Stimulated activated CD8-positive, alpha-beta memory T cell treated with anti-CD3 and anti-CD28 coated beads, Interleukin-4, amount 100 ng/mL, for 24 hours (primary cell): ENCODE results near the gene PDGFB.

Experiments used
- DNase-seq: peaks from one replicate; pipeline ENCODE4 v3.0.0-alpha.2; 2020; ENCODE audit warnings: low read depth

The PDGFB gene

GRCh38 chr22:39276440-39277141 is 31.8 kb upstream of the PDGFB start:
- DNase-seq, result no peak

GRCh38 chr22:39275814-39276439 is 31.1 kb upstream of the PDGFB start:
- no peak for DNase-seq

GRCh38 chr22:39273950-39274887 is 29.4 kb upstream of the PDGFB start:
- DNase-seq, result no peak

GRCh38 chr22:39270792-39271191 is 26.0 kb upstream of the PDGFB start:
- DNase-seq, result no peak

GRCh38 chr22:39270280-39270679 is 25.5 kb upstream of the PDGFB start:
- DNase-seq, result no peak

GRCh38 chr22:39269095-39269790 is 24.5 kb upstream of the PDGFB start:
- DNase-seq, result no peak

GRCh38 chr22:39268645-39269044 is 23.9 kb upstream of the PDGFB start:
- no peak for DNase-seq

GRCh38 chr22:39267974-39268373 is 23.2 kb upstream of the PDGFB start:
- DNase-seq, result no peak

GRCh38 chr22:39266398-39267030 is 21.7 kb upstream of the PDGFB start:
- DNase-seq, result no peak

- DNase-seq, result no peak
Observed at GRCh38 chr22:39265143-39265886, 20.5 kb upstream of the PDGFB start.

- no peak for DNase-seq
Observed at GRCh38 chr22:39264349-39265038, 19.7 kb upstream of the PDGFB start.

GRCh38 chr22:39263626-39264348 is 19.0 kb upstream of the PDGFB start:
- DNase-seq, result no peak

GRCh38 chr22:39259666-39260065 is 14.9 kb upstream of the PDGFB start:
- no peak for DNase-seq

GRCh38 chr22:39257901-39258475 is 13.2 kb upstream of the PDGFB start:
- DNase-seq, result no peak

GRCh38 chr22:39256979-39257378 is 12.2 kb upstream of the PDGFB start:
- no peak for DNase-seq

- no peak for DNase-seq
Observed at GRCh38 chr22:39256186-39256552, 11.4 kb upstream of the PDGFB start.

GRCh38 chr22:39255449-39256185 is 10.8 kb upstream of the PDGFB start:
- no peak for DNase-seq

- peak; percentile 29 for DNase-seq
Observed at GRCh38 chr22:39254789-39255298, 10.1 kb upstream of the PDGFB start.
